DMS153 (cell line): ENCODE measurements around the gene CYP2S1.
"Not testable (repeated sequence)": the region's sequence is repeated elsewhere in the genome, so short reads cannot be mapped to it uniquely, and the experiment has no call there.

Experiments
- DNase-seq: peaks from one replicate; lab custom pipeline; 2025; lab: John Stamatoyannopoulos, UW

Gene CYP2S1

DNA sequence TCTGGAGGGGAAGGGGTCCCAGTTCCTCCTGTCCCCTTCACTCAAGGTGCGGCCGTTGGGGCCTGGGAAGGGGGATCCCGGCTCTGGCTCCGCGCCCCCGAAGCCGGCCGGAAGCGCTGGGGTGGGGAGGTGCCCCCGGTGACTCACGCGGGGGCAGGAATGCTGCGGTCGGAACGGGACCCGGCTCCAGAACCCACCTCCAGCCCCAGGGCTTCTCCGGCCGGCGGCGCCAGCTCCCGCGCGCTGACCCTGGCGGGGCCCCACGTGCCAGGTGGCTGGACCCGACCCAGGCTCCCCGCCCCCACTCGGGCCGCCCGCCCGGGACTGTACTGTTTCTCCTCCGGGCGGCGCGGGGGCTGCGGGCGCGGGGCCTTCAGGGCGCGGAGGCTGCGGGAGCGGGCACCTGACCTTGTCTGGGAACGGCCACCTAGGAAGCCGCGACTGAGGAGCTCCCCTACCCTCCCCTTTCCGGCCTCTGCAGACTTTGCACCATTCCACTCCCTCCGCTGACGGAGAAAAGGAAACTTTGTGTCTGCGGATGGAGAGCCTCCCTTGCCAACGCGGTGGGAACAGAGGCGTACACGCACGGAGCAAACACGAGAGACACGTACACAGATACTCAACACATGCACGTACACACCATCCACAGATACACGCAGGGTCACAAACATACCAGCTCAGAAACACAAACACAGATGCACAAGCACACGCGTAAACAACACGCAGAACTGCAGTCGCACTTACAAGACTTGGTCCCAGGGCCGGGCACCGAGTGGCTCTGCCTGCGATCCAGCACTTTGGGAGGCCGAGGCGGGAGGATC, 33.2 kb downstream of the CYP2S1 start:
- no peak for DNase-seq

- no peak for DNase-seq
Measured at GRCh38 chr19:41226874-41227390, 33.9 kb downstream of the CYP2S1 start.

- DNase-seq = no peak
Measured at GRCh38 chr19:41228486-41228885, 35.5 kb downstream of the CYP2S1 start.

- DNase-seq = not testable (repeated sequence)
Measured at GRCh38 chr19:41229338-41229737, 36.3 kb downstream of the CYP2S1 start.

DNA sequence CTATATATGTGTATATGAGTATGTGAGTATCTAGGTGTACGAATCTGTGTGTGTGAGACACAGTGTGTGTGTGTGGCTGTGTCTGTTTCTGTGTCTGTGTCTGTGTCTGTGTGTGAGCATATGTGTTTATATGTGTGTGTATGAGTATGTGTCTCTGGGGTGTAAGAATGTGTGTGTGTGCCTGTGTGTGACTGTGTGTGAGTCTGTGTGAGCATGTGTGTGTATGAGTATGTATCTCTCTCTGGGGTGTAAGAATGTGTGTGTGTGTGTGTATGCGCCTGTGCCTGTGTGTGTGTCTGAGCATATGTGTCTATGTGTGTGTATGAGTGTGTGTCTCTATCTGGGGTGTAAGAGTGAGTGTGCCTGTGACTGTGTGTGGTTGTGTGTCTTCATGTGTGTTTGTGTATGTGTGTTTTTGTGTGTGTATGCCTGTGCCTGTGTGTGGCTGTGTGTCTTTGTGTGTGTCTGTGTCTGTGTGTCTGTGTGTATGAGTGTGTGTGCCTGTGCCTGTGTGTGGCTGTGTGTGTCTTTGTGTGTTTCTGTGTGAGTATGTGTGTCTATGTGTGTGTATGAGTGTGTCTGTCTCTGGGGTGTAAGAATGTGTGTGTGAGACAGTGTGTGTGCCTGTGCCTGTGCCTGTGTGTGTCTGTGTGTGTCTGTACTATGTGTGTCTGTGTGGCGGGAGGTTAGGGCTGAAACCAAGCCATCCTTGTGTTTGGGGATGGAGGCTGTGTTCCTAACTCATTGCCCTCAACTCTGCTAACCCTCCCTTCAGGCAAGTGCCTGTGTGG, 37.2 kb downstream of the CYP2S1 start:
- DNase-seq = no peak

DNA sequence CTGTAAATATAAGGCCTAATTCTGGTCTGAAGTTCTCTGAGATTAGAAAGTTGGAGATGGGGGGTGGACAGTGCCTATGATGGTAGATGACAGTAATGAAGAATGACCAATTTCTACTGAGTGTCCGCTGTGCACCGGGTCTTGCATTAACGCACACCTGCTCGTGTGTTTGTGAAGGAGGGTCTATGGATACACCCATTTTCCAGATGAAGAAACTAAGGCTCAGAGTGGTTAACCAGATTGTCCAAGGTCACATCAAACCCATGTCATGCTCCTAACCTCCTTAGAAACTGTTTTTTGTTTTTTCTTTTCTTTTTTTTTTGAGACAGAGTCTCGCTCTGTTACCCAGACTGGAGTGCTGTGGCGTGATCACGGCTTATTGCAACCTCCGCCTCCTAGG, 39.7 kb downstream of the CYP2S1 start:
- DNase-seq = no peak

DNA sequence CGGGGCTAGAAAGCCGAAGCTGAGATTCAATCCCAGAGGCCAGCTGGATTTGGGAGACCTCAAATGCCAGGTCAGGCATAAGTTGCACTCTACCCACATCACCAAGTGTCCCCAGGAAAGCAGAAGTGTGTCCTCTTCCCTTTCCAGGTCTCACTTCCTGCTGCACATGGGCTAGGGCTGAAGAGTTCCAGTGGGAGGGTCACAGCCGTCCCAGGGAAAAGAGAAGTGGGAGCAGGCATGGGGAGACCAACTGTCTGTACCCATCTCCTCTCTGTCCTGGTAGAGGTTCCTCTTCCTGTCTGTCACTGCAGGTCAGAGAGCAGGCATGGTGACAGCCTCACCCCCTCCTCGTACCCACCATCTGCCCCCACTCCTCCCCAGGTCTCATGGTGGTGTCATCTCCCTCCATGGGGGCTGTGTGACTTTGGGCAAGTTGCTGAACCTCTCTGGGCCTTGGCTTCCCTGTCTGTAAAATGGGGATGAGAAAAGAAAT, 40.8 kb downstream of the CYP2S1 start:
- no peak for DNase-seq

GRCh38 chr19:41234512-41235168, 41.6 kb downstream of the CYP2S1 start:
- no peak for DNase-seq

DNA sequence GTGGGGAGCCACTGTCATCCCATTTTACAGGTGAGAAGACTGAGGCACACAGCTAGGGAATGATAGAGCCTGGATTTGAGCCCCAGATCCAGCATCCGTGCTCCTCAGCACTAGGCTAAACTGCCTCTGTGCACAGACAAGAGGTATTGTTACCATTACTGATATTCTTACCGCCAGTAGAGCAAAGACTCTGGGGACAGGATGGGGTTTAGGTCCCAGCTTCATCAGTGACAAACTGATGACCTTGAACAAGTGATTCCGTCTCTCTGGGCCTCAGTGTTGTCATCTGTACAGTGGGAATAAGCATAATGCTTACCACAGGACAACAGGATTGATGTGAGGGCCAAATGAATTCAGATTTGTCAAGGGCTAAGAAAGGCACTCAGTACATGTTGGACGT, 42.5 kb downstream of the CYP2S1 start:
- DNase-seq = no peak

DNA sequence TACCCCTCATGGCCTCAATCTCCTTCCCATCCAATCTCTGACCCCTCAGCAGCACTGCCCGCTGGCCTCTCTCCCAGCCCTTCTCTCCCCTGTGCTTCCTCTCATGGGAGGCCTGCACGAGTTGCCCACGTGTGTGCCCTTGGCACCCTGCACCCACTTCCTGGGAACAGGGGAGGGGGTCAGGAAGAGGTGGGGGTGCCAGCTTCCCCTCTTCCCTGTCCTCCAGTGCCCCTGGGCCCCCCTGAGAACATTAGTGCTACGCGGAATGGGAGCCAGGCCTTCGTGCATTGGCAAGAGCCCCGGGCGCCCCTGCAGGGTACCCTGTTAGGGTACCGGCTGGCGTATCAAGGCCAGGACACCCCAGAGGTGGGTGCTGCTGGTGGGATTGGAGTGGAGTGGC, 45.2 kb downstream of the CYP2S1 start:
- no peak for DNase-seq

- DNase-seq = no peak
Measured at GRCh38 chr19:41239363-41239762, 46.3 kb downstream of the CYP2S1 start.

- DNase-seq = no peak
Measured at GRCh38 chr19:41239961-41240574, 47.0 kb downstream of the CYP2S1 start.

- DNase-seq = no peak
Measured at GRCh38 chr19:41241859-41242258, 48.8 kb downstream of the CYP2S1 start.

GRCh38 chr19:41244117-41244516, 51.1 kb downstream of the CYP2S1 start:
- no peak for DNase-seq

- DNase-seq = no peak
Measured at GRCh38 chr19:41245843-41246242, 52.8 kb downstream of the CYP2S1 start.

- DNase-seq = no peak
Measured at GRCh38 chr19:41248895-41249294, 55.9 kb downstream of the CYP2S1 start.

- no peak for DNase-seq
Measured at GRCh38 chr19:41249707-41250423, 56.8 kb downstream of the CYP2S1 start.

GRCh38 chr19:41253660-41254059, 60.6 kb downstream of the CYP2S1 start:
- no peak for DNase-seq

GRCh38 chr19:41255171-41255570, 62.2 kb downstream of the CYP2S1 start:
- no peak for DNase-seq
